Cardiac fibroblast (primary cell): ENCODE results near the gene URAD.

Source experiments
- DNase-seq, 2 donors: peaks; one replicate each; pipeline versions ENCODE4 v3.0.0 to v3.0.0-alpha.2; 2010; ENCODE audit warnings: low read depth in 2 of 2
- H3K4me3 ChIP-seq, 2 donors: replicated peaks in 1 of 2; 1 replicate in 1 of 2; 2 replicates in 1 of 2; pipeline ENCODE4 v1.5.1; 2011; ENCODE audit warnings: low read depth in 2 of 2, low read length in 2 of 2, mild to moderate bottlenecking in 2 of 2, moderate library complexity in 1 of 2
- CTCF ChIP-seq: IDR thresholded peaks from one replicate; pipeline ENCODE4 v1.5.1; 2011; ENCODE audit warnings: low read depth, mild to moderate bottlenecking, low read length, inconsistent platforms

The URAD gene

GRCh38 chr13:28027607-28028364, 39.3 kb upstream of the URAD start:
- no peak overlapping the region for H3K4me3 ChIP-seq
- TF ChIP-seq CTCF = no peak
- DNase-seq = no peak

DNA sequence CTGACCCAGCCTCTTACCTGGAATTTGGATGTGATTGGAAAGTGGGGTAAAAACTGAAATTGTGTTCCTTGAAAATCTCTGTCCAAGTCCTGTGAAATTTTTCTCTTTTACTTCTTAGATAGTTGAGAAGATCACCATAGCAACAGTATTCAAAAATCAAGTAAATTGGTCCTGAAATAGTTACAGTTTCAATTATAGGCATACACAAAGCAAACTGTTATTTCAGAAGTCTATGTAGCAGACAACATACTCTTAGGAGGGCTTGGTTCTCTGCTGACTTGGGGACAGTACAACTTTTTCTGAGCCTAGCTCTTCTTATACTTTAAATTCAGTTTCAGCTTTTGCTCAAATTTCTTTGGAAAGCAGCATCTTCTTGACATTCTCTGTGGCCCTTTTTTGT, 38.6 kb upstream of the URAD start:
- no peak for DNase-seq
- no peak overlapping the region for H3K4me3 ChIP-seq
- TF ChIP-seq CTCF = no peak

DNA sequence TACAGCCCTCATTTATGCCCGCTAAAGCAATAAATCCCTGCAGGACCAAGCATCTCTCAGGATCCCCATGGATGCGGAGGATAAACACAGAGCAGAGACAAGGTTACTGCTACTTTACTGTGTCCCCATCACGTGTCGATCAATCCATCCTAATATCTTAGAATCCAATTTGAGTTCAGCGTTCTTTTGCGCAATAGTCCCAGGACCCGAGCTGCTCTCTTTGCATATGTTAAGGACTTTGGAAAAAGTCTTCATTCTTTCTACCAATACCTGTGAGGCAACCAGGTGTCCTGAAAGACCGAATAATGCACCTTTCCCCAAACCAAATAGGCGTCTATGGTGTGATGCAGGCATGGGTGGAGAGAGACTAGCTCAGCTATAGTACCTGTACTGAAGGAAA, 38.0 kb upstream of the URAD start:
- DNase-seq = no peak
- H3K4me3 ChIP-seq = no peak overlapping the region
- no peak for TF ChIP-seq CTCF

DNA sequence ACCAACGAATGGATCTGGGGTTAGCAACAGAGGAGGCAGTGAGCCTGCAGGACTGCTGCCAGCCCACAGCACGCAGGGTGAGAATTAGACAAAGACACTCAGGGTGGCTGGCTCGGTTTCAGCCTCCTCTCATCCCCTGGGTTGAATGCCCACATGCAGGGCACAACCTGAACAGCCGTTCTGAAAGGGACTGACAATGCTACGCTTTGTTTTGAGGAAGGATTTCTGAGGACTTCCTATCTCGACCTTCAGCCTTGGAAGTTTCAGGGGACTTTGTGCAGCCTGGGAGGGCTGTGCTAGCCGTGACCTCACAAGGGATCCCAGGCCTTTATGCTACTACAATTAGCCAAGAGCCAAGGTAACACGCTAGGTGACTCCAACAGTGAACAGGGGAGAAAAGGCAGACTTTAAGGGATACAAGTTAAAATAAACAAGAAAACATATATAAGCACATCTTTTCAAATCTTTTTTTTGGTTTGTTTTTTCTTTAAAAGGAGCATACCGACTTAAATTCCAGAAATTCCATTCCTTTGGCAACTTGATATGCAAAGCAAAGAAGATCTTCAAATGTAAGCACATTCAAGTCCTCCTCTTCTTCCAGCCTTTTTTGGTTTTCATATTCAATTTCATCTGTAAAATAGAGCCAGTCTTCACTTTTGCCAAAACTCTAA, 34.5 kb upstream of the URAD start:
- TF ChIP-seq CTCF = no peak
- H3K4me3 ChIP-seq = no peak overlapping the region
- DNase-seq = peak; percentile 17 to 27

DNA sequence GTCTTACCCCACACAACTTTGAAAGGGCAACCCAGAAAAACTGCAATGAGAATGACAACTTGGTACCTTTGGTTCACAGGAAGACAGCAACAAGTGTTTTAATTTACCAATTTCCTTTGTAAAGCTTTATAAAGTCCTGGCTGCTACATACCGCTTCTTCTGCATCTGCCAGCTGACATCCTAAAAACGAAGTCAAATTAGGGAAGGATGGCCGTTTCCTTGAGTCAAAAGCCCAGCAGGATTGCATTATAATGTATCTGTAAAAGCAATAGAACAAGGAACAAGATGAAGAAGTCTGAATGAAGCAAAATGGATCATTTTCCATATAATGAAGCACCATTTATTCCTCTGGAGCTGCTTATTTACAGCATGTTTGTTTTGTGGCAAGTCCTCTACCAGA, 25.8 kb upstream of the URAD start:
- H3K4me3 ChIP-seq = no peak overlapping the region
- no peak for TF ChIP-seq CTCF
- DNase-seq = no peak

- no peak for TF ChIP-seq CTCF
- no peak overlapping the region for H3K4me3 ChIP-seq
- no peak for DNase-seq
Measured at GRCh38 chr13:28013482-28013881, 25.0 kb upstream of the URAD start.
